NT2/D1 (cell line): ENCODE measurements around the gene AGPAT3.

ENCODE experiments used
- SUZ12 ChIP-seq: IDR thresholded peaks from 2 replicates; pipeline ENCODE4 v1.6.1; 2011; ENCODE audit not compliant: insufficient read length, insufficient read depth; ENCODE audit errors: extremely low read depth
- ZNF274 ChIP-seq: IDR thresholded peaks from 2 replicates; pipeline ENCODE4 v1.6.1; 2011; ENCODE audit warnings: mild to moderate bottlenecking, low read depth, low read length

DNA sequence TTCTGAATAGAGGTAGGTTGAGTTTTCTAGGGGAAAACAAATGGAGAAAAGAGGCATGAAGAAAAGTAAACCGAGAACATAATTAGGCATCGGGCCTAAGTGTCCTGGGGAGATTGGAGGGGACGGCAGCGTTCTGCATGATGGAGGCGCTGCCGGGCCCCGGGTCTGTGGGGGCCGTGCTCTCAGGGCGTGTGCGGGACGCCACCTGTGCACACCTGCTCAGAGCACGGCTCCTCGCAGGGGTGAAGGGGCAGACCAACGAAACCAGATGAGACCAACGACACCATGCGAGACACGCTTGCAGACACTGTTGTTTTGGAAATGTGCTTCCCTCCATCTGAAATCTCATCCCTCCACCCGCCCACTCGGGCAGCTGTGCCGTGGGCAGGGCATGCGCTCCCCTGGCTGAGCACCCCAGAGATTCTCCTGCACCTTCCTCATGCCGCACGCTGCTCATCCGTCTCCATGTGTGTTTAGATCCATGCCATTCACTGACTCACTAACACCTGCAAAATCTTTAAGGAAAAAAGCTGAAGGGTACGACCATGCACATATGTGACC is 118.9 kb downstream of the AGPAT3 start:
- TF ChIP-seq ZNF274 (no peak), SUZ12 (no peak)
